Nephron progenitor cell (in vitro differentiated cells): ENCODE data around the gene AMBP.

Source experiments
- DNase-seq: peaks from one replicate; pipeline ENCODE4 v3.0.0; 2021
- H3K27ac Mint-ChIP-seq: 2 replicates; pipeline ENCODE4 v1.8.0; 2021; ENCODE audit warnings: mild to moderate bottlenecking, moderate library complexity, mixed read lengths
- H3K27me3 Mint-ChIP-seq: 2 replicates; pipeline ENCODE4 v1.8.0; 2021; ENCODE audit warnings: mild to moderate bottlenecking, low read depth, mixed read lengths; ENCODE audit not compliant: poor library complexity
- H3K36me3 Mint-ChIP-seq: 2 replicates; pipeline ENCODE4 v1.8.0; 2021; ENCODE audit warnings: low read depth, mixed read lengths
- H3K4me1 Mint-ChIP-seq: 2 replicates; pipeline ENCODE4 v1.8.0; 2021; ENCODE audit warnings: mixed read lengths
- H3K4me3 Mint-ChIP-seq: 2 replicates; pipeline ENCODE4 v1.8.0; 2021; ENCODE audit warnings: mild to moderate bottlenecking, moderate library complexity, mixed read lengths
- H3K9me3 Mint-ChIP-seq: 2 replicates; pipeline ENCODE4 v1.8.0; 2021; ENCODE audit warnings: mild to moderate bottlenecking, moderate library complexity, mixed read lengths
- CTCF ChIP-seq: fragments of 200-600 bp; sonication (generic); IDR thresholded peaks from 2 replicates; pipeline ENCODE4 v1.5.0; 2021; ENCODE audit warnings: antibody characterized with exemption

The AMBP gene

GRCh38 chr9:114081441-114082016 is 3.4 kb upstream of the AMBP start:
- no peaks in the 10 kb centered on the region for H3K36me3 Mint-ChIP-seq
- peaks cover 29% of the 10 kb centered on the region for H3K27me3 Mint-ChIP-seq
- H3K4me1 Mint-ChIP-seq = peaks cover 4% of the 10 kb centered on the region
- no peaks in the 10 kb centered on the region for H3K9me3 Mint-ChIP-seq
- no peak for TF ChIP-seq CTCF
- H3K4me3 Mint-ChIP-seq = no peak overlapping the region
- no peak for DNase-seq
- no peak overlapping the region for H3K27ac Mint-ChIP-seq

GRCh38 chr9:114080773-114081440 is 2.8 kb upstream of the AMBP start:
- Mint-ChIP-seq H3K27ac (no peak overlapping the region), H3K4me3 (no peak overlapping the region), H3K9me3 (no peaks in the 10 kb centered on the region), H3K36me3 (no peaks in the 10 kb centered on the region), H3K4me1 (peaks cover 4% of the 10 kb centered on the region), H3K27me3 (peaks cover 31% of the 10 kb centered on the region)
- no peak for TF ChIP-seq CTCF
- no peak for DNase-seq

GRCh38 chr9:114080195-114080772 is 2.2 kb upstream of the AMBP start:
- no peak overlapping the region for H3K4me3 Mint-ChIP-seq
- H3K9me3 Mint-ChIP-seq = no peaks in the 10 kb centered on the region
- no peak for TF ChIP-seq CTCF
- H3K36me3 Mint-ChIP-seq = no peaks in the 10 kb centered on the region
- H3K27me3 Mint-ChIP-seq = peaks cover 35% of the 10 kb centered on the region
- no peak for DNase-seq
- H3K4me1 Mint-ChIP-seq = peaks cover 4% of the 10 kb centered on the region
- peak overlapping the region; percentile 82 for H3K27ac Mint-ChIP-seq

- TF ChIP-seq CTCF = no peak
- no peaks in the 10 kb centered on the region for H3K9me3 Mint-ChIP-seq
- peaks cover 4% of the 10 kb centered on the region for H3K4me1 Mint-ChIP-seq
- no peak overlapping the region for H3K27ac Mint-ChIP-seq
- no peak for DNase-seq
- no peaks in the 10 kb centered on the region for H3K36me3 Mint-ChIP-seq
- H3K4me3 Mint-ChIP-seq = no peak overlapping the region
- peaks cover 40% of the 10 kb centered on the region for H3K27me3 Mint-ChIP-seq
Measured at GRCh38 chr9:114078781-114079156, 669 bp upstream of the AMBP start.

GRCh38 chr9:114077162-114077837 is 800 bp downstream of the AMBP start:
- no peak for DNase-seq
- H3K9me3 Mint-ChIP-seq = no peaks in the 10 kb centered on the region
- H3K4me1 Mint-ChIP-seq = peaks cover 4% of the 10 kb centered on the region
- H3K27me3 Mint-ChIP-seq = peaks cover 31% of the 10 kb centered on the region
- no peak overlapping the region for H3K27ac Mint-ChIP-seq
- H3K36me3 Mint-ChIP-seq = no peaks in the 10 kb centered on the region
- no peak overlapping the region for H3K4me3 Mint-ChIP-seq
- no peak for TF ChIP-seq CTCF
